Astrocyte (in vitro differentiated cells and primary cell): ENCODE measurements around the gene CPNE5. TPM values are rescaled to one million over a fixed set of nuclear protein-coding genes. Genes with fewer than 3 reads are reported as not detected.

Source experiments
- DNase-seq: peaks from one replicate; pipeline ENCODE4 v3.0.0-alpha.2; 2010; ENCODE audit warnings: low read depth
- FAIRE-seq: peaks from 2 replicates; lab custom pipeline; 2011; peaks lifted over from hg19 to GRCh38; lab: Jason Lieb, UNC
- H2AFZ ChIP-seq: 2 replicates; pipeline ENCODE4 v1.6.0; 2012; ENCODE audit warnings: low read depth, low read length, inconsistent platforms
- H3K27ac ChIP-seq: 2 replicates; pipeline ENCODE4 v1.5.1; 2011; ENCODE audit warnings: low read depth, low read length, inconsistent platforms
- H3K27me3 ChIP-seq: 2 replicates; pipeline ENCODE4 v1.6.0; 2011; ENCODE audit warnings: low read length, inconsistent platforms; ENCODE audit not compliant: insufficient read depth
- H3K36me3 ChIP-seq: 2 replicates; pipeline ENCODE4 v1.5.1; 2011; ENCODE audit warnings: low read length, inconsistent platforms; ENCODE audit not compliant: insufficient read depth
- H3K4me1 ChIP-seq: 2 replicates; pipeline ENCODE4 v1.5.1; 2011; ENCODE audit warnings: low read length, inconsistent platforms; ENCODE audit not compliant: insufficient read depth
- H3K4me2 ChIP-seq: 2 replicates; pipeline ENCODE4 v1.6.0; 2012; ENCODE audit warnings: low read length, inconsistent platforms
- H3K4me3 ChIP-seq: 2 replicates; pipeline ENCODE4 v1.5.1; 2011; ENCODE audit warnings: low read depth, mild to moderate bottlenecking, low read length, inconsistent platforms; ENCODE audit not compliant: insufficient read depth
- H3K79me2 ChIP-seq: 2 replicates; pipeline ENCODE4 v1.6.0; 2012; ENCODE audit warnings: mild to moderate bottlenecking, low read length, inconsistent platforms; ENCODE audit not compliant: insufficient read depth
- H3K9ac ChIP-seq: 2 replicates; pipeline ENCODE4 v1.6.0; 2012; ENCODE audit warnings: mild to moderate bottlenecking, low read length, inconsistent platforms
- H3K9me3 ChIP-seq: 2 replicates; pipeline ENCODE4 v1.5.1; 2012; ENCODE audit warnings: low read depth, mild to moderate bottlenecking, low read length, inconsistent platforms; ENCODE audit not compliant: insufficient read depth
- H4K20me1 ChIP-seq: 2 replicates; pipeline ENCODE4 v1.6.0; 2012; ENCODE audit warnings: low read length, inconsistent platforms; ENCODE audit not compliant: insufficient read depth
- H3K27ac Mint-ChIP-seq: one replicate; pipeline ENCODE4 v1.8.0; 2021; ENCODE audit warnings: mild to moderate bottlenecking, mixed read lengths; ENCODE audit not compliant: unreplicated experiment
- H3K27me3 Mint-ChIP-seq: one replicate; pipeline ENCODE4 v1.8.0; 2021; ENCODE audit warnings: low read depth, mixed read lengths; ENCODE audit not compliant: unreplicated experiment
- H3K36me3 Mint-ChIP-seq: one replicate; pipeline ENCODE4 v1.8.0; 2021; ENCODE audit warnings: low read depth, mixed read lengths; ENCODE audit not compliant: unreplicated experiment
- H3K4me1 Mint-ChIP-seq: one replicate; pipeline ENCODE4 v1.8.0; 2021; ENCODE audit warnings: low read depth, mixed read lengths; ENCODE audit not compliant: unreplicated experiment
- H3K4me3 Mint-ChIP-seq: one replicate; pipeline ENCODE4 v1.8.0; 2021; ENCODE audit warnings: mild to moderate bottlenecking, moderate library complexity, mixed read lengths; ENCODE audit not compliant: unreplicated experiment
- H3K9me3 Mint-ChIP-seq: one replicate; pipeline ENCODE4 v1.8.0; 2021; ENCODE audit warnings: mild to moderate bottlenecking, mixed read lengths; ENCODE audit not compliant: unreplicated experiment
- CTCF ChIP-seq: IDR thresholded peaks from 2 replicates; pipeline ENCODE4 v1.5.1; 2011; ENCODE audit warnings: low read depth, mild to moderate bottlenecking, inconsistent platforms, low read length, moderate library complexity; ENCODE audit not compliant: insufficient read depth
- EZH2 ChIP-seq: IDR thresholded peaks from 2 replicates; pipeline ENCODE4 v1.6.1; 2012; ENCODE audit warnings: mild to moderate bottlenecking, low read length, inconsistent platforms; ENCODE audit not compliant: insufficient read depth
- total RNA-seq: library from RNA; stranded (reverse); gene quantifications from 2 replicates; pipeline ENCODE4 v1.2.1, GENCODE V29; 2021

The CPNE5 gene
- total RNA-seq, 1 donor from 2014 or later, result 0.11 TPM

DNA sequence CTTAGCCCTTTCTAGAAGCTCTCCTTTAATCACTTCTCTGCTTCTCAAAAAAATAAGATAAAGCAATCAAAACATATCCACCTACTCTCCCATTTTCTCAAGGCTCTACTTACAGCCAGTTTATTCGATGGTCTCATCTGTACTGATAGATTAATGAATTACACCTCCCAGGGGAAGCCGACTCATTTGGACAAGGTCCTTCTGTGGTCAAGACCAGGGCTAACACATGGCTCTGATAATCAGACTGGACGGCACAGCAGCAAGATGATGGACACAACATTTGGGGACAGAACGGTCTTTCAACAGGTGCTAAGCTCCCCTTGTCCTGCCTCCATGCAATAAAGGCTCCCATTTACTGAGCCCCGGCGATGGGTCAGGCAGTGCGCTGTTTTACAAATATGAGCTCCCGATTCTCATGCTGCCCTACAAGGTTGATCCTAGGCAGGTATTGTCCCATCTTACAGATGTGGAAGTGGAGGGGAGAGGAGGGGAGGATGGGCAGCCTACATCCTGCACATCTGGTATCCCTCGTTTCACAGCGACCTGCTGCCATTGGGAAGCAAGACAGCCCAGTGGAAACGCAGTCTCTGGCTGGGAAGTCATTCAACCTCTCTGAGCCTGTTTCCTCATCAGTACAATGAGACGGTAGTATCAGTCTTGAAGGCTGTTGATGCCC lies 15.7 kb downstream of the CPNE5 start:
- Histone ChIP-seq H4K20me1 (no peaks in the 10 kb centered on the region), H3K4me2 (peak overlapping the region; percentile 39), H3K9me3 (no peaks in the 10 kb centered on the region), H3K36me3 (no peaks in the 10 kb centered on the region), H3K27me3 (no peaks in the 10 kb centered on the region), H3K27ac (no peak overlapping the region), H3K9ac (no peak overlapping the region), H3K79me2 (no peaks in the 10 kb centered on the region), H3K4me3 (no peak overlapping the region), H2AFZ (no peak overlapping the region), H3K4me1 (peaks cover 26% of the 10 kb centered on the region)
- peaks cover 4% of the 10 kb centered on the region for H3K36me3 Mint-ChIP-seq
- H3K27ac Mint-ChIP-seq, result peak overlapping the region; percentile 21
- H3K27me3 Mint-ChIP-seq, result peaks cover 14% of the 10 kb centered on the region
- H3K9me3 Mint-ChIP-seq, result no peaks in the 10 kb centered on the region
- no peak overlapping the region for H3K4me3 Mint-ChIP-seq
- DNase-seq, result no peak
- H3K4me1 Mint-ChIP-seq, result peaks cover 34% of the 10 kb centered on the region
- TF ChIP-seq EZH2 (no peak), CTCF (no peak)
- no peak for FAIRE-seq

GRCh38 chr6:36822506-36823269 lies 16.6 kb downstream of the CPNE5 start:
- Mint-ChIP-seq H3K4me3 (no peak overlapping the region), H3K4me1 (peaks cover 30% of the 10 kb centered on the region), H3K27me3 (peaks cover 16% of the 10 kb centered on the region), H3K27ac (no peak overlapping the region), H3K9me3 (no peaks in the 10 kb centered on the region), H3K36me3 (peaks cover 4% of the 10 kb centered on the region)
- DNase-seq (peak; percentile 82), FAIRE-seq (no peak)
- peak overlapping the region; percentile 62 for H2AFZ ChIP-seq
- H3K4me2 ChIP-seq, result peak overlapping the region; percentile 39
- H3K79me2 ChIP-seq, result no peaks in the 10 kb centered on the region
- no peaks in the 10 kb centered on the region for H4K20me1 ChIP-seq
- H3K9me3 ChIP-seq, result no peaks in the 10 kb centered on the region
- H3K4me1 ChIP-seq, result peaks cover 20% of the 10 kb centered on the region
- no peaks in the 10 kb centered on the region for H3K27me3 ChIP-seq
- no peak overlapping the region for H3K27ac ChIP-seq
- no peaks in the 10 kb centered on the region for H3K36me3 ChIP-seq
- no peak overlapping the region for H3K9ac ChIP-seq
- no peak overlapping the region for H3K4me3 ChIP-seq
- TF ChIP-seq CTCF, result no peak
- no peak for TF ChIP-seq EZH2
